ENCODE results near the gene SLC12A6. TPM values are rescaled to one million over a fixed set of nuclear protein-coding genes. Genes with fewer than 3 reads are reported as not detected.

The SLC12A6 gene
- total RNA-seq, 4 donors from 2014 or later = 20.0 to 43.3 (median 33.5) TPM

- TF ChIP-seq, protein P1, sequence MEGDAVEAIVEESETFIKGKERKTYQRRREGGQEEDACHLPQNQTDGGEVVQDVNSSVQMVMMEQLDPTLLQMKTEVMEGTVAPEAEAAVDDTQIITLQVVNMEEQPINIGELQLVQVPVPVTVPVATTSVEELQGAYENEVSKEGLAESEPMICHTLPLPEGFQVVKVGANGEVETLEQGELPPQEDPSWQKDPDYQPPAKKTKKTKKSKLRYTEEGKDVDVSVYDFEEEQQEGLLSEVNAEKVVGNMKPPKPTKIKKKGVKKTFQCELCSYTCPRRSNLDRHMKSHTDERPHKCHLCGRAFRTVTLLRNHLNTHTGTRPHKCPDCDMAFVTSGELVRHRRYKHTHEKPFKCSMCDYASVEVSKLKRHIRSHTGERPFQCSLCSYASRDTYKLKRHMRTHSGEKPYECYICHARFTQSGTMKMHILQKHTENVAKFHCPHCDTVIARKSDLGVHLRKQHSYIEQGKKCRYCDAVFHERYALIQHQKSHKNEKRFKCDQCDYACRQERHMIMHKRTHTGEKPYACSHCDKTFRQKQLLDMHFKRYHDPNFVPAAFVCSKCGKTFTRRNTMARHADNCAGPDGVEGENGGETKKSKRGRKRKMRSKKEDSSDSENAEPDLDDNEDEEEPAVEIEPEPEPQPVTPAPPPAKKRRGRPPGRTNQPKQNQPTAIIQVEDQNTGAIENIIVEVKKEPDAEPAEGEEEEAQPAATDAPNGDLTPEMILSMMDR (IDR thresholded peaks at IDR 0.05) = no peak
- DNase-seq (ENCODE audit: low spot score) = no peak
- no peak for ATAC-seq (ENCODE audit: low FRiP score)
These were observed 55.2 kb downstream of the SLC12A6 start for GRCh38 chr15:34282384-34282783.

- DNase-seq (ENCODE audit: low spot score) = no peak
- TF ChIP-seq, protein P1 (IDR thresholded peaks at IDR 0.05) = no peak
- ATAC-seq (ENCODE audit: low FRiP score) = no peak
These were observed 57.4 kb downstream of the SLC12A6 start for GRCh38 chr15:34280193-34280592.

GRCh38 chr15:34279368-34279767, 58.2 kb downstream of the SLC12A6 start:
- TF ChIP-seq, protein P1 (IDR thresholded peaks at IDR 0.05) = no peak
- ATAC-seq (ENCODE audit: low FRiP score) (no peak), DNase-seq (ENCODE audit: low spot score) (no peak)

DNA sequence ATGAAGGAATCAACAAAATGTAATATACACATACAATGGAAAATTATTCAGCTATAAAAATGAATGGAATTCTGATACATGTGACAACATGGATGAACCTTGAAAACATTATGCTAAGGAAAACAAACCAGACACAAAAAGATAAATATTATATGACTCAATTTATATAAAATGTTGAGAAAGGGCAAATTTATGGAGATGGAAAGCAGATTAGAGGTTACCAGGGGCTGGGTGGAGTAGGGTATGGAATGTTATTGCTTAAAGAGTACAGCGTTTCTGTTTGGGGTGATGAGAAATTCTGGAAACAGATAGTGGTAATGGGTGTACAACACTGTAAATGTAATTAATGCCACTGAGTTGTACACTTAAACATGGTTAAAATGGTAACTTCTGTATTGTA, 61.9 kb downstream of the SLC12A6 start:
- ATAC-seq (ENCODE audit: low FRiP score) (no peak), DNase-seq (ENCODE audit: low spot score) (no peak)

GRCh38 chr15:34275154-34275553, 62.4 kb downstream of the SLC12A6 start:
- TF ChIP-seq, protein P1 (IDR thresholded peaks at IDR 0.05) = no peak
- DNase-seq (ENCODE audit: low spot score) (no peak), ATAC-seq (ENCODE audit: low FRiP score) (no peak)

More for the DNA sequence above, 61.9 kb downstream of the SLC12A6 start:
- TF ChIP-seq, protein P1 (IDR thresholded peaks at IDR 0.05) = no peak

DNA sequence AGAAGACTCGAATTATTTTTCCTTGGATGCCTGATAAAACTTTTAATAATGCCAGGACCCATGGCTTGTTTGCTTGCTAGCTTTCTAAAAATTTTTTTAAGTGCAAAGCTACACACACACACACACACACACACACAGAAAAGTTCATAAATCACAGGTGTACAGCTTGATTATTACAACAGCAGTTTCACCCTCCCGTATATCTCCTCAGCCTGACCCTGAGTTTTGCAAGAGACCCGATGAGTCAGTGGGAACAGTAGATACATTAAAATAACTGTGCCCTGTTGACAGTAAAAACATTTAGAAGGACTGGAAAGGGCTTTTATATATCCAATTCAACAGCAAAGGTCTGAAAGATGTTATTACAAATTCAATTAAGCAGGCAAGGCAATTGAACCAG, 66.1 kb downstream of the SLC12A6 start:
- TF ChIP-seq, protein P1 (IDR thresholded peaks at IDR 0.05) = no peak
- DNase-seq (ENCODE audit: low spot score) = no peak
- peak; percentile 94 for ATAC-seq (ENCODE audit: low FRiP score)

DNA sequence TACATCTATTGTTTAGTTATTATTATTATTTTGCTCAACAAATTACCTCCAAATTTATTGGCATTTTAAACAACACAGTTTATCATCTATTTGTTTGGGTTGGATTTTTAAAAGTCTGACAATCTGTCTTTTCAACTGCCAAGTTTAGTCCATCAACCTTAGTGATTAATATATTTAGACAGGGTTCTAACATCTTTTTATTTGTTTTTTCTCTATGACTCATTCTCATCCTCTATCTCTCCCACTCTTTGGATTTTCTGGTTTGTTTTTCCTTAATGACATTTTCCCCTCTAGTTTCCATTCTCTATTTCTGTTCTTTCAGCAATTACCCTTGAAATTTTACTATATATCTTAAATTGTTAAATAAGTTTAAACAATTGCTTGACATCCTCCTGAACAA, 70.8 kb downstream of the SLC12A6 start:
- TF ChIP-seq, protein P1 (IDR thresholded peaks at IDR 0.05) = no peak
- no peak for ATAC-seq (ENCODE audit: low FRiP score)
- DNase-seq (ENCODE audit: low spot score) = no peak

Data from omental fat pad (tissue), 4 donors.